GM06990 (cell line): Measurements from ENCODE around the gene TANGO2.

Experiments
- DNase-seq: peaks from one replicate; pipeline ENCODE4 v3.0.0-alpha.2; 2011; ENCODE audit not compliant: insufficient read length; ENCODE audit errors: extremely low read depth
- H3K27me3 ChIP-seq: replicated peaks from 2 replicates; pipeline ENCODE4 v1.6.0; 2011; ENCODE audit warnings: low read length; ENCODE audit not compliant: control insufficient read depth, insufficient read depth
- H3K36me3 ChIP-seq: 2 replicates; pipeline ENCODE4 v1.5.1; 2011; ENCODE audit warnings: low read length; ENCODE audit not compliant: control insufficient read depth, insufficient read depth
- H3K4me3 ChIP-seq: replicated peaks from 2 replicates; pipeline ENCODE4 v1.5.1; 2011; ENCODE audit warnings: low read depth, mild to moderate bottlenecking, control low read depth, low read length
- CTCF ChIP-seq: IDR thresholded peaks from 2 replicates; pipeline ENCODE4 v1.5.1; 2011; ENCODE audit warnings: low read length, control low read depth, mild to moderate bottlenecking, inconsistent platforms; ENCODE audit not compliant: insufficient read depth, poor library complexity, severe bottlenecking

The TANGO2 gene

DNA sequence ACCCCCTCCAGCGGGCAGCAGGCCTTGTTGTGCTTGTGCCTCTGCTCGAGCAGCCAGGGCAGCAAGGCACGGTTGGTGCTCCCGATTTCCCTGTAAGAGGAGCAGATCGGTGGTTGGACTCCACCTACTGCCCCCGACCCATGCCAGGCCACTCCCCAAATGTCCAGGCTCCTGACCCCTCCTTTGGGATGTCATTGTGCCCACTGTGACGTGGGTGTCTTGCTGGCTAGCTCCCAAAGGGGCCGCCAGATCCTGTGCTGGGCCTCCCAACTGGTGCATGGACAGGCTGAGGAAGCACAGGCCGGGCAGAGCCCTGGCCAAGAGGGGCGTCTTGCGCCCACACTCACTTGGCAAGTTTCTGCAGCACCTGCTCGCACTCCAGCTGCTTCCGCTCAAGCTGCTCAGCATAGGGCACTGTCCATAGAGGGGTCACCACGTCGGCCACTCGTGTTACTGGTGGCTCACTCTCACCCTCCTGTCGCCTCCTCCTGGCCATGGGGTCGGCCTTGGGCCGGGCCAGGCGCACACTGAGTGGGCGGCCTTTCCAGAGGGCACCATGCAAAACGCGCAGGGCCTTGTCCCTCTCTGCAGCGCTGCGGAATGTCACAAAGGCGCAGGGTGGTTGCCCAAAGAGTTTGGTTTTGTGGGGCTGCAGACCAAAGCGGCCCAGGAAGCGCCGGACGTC, 94.9 kb downstream of the TANGO2 start, which contains the start of gene RANBP1:
TSS of gene RANBP1 (plus strand) at position 414 of the 685 bp plus-strand sequence. CDS start at position 495, 81 bp downstream.
- TF ChIP-seq CTCF: no peak
- peak within 1 kb of the TSS; percentile 96 for H3K4me3 ChIP-seq
- peaks cover 36% of the 10 kb centered on the region for H3K36me3 ChIP-seq
- DNase-seq: no peak
- no peaks in the 10 kb centered on the region for H3K27me3 ChIP-seq

- TF ChIP-seq CTCF: no peak
Measured at GRCh38 chr22:20116376-20116950, 95.6 kb downstream of the TANGO2 start.

More at GRCh38 chr22:20116376-20116950, 95.6 kb downstream of the TANGO2 start:
- H3K36me3 ChIP-seq: peaks cover 35% of the 10 kb centered on the region
- peak overlapping the region; percentile 96 for H3K4me3 ChIP-seq
- no peak for DNase-seq
- H3K27me3 ChIP-seq: no peaks in the 10 kb centered on the region
